Keratinocyte (primary cell): Measurements from ENCODE around the gene C6orf62. TPM values are rescaled to one million over a fixed set of nuclear protein-coding genes. Genes with fewer than 3 reads are reported as not detected.

Experiments used
- DNase-seq: peaks from one replicate; pipeline ENCODE4 v3.0.0-alpha.2; 2011; ENCODE audit warnings: low read depth, missing footprints, low spot score
- FAIRE-seq: peaks from 2 replicates; lab custom pipeline; 2011; peaks lifted over from hg19 to GRCh38; lab: Jason Lieb, UNC
- H2AFZ ChIP-seq: 2 replicates; pipeline ENCODE4 v1.6.0; 2012; ENCODE audit warnings: low read length, control low read depth, inconsistent platforms; ENCODE audit not compliant: control insufficient read depth
- H3K27ac ChIP-seq: 2 replicates; pipeline ENCODE4 v1.5.1; 2011; ENCODE audit warnings: low read length; ENCODE audit not compliant: control insufficient read depth, insufficient read depth
- H3K27me3 ChIP-seq: 3 replicates; pipeline ENCODE4 v1.6.0; 2011; ENCODE audit warnings: low read length; ENCODE audit not compliant: control insufficient read depth, insufficient read depth; ENCODE audit errors: extremely low read depth
- H3K36me3 ChIP-seq, 2 experiments: 2 replicates in 1 of 2; 3 replicates in 1 of 2; pipeline ENCODE4 v1.5.1; 2011; ENCODE audit warnings: low read length in 2 of 2, mild to moderate bottlenecking in 1 of 2; ENCODE audit not compliant: control insufficient read depth in 2 of 2, insufficient read depth in 2 of 2; ENCODE audit errors: extremely low read depth in 1 of 2
- H3K4me1 ChIP-seq: 3 replicates; pipeline ENCODE4 v1.5.1; 2011; ENCODE audit warnings: low read length; ENCODE audit not compliant: control insufficient read depth, insufficient read depth; ENCODE audit errors: extremely low read depth
- H3K4me2 ChIP-seq: 3 replicates; pipeline ENCODE4 v1.6.0; 2011; ENCODE audit warnings: low read depth, low read length; ENCODE audit not compliant: control insufficient read depth, insufficient read depth; ENCODE audit errors: extremely low read depth
- H3K4me3 ChIP-seq, 3 experiments: fragments of 200-600 bp in 1 of 3; sonication (generic) in 1 of 3; 2 replicates in 2 of 3; 3 replicates in 1 of 3; pipeline ENCODE4 v1.5.1; 2011 to 2016; ENCODE audit warnings: low read length in 3 of 3, mild to moderate bottlenecking in 3 of 3, control low read depth in 2 of 3, inconsistent platforms in 1 of 3, low read depth in 1 of 3, mixed read lengths in 1 of 3, mixed run types in 1 of 3, moderate library complexity in 1 of 3; ENCODE audit not compliant: control insufficient read depth in 2 of 3, insufficient read depth in 2 of 3; ENCODE audit errors: extremely low read depth in 1 of 3
- H3K79me2 ChIP-seq: 2 replicates; pipeline ENCODE4 v1.6.0; 2012; ENCODE audit warnings: low read length; ENCODE audit not compliant: control insufficient read depth, insufficient read depth
- H3K9ac ChIP-seq: 3 replicates; pipeline ENCODE4 v1.6.0; 2011; ENCODE audit warnings: low read length; ENCODE audit not compliant: control insufficient read depth, insufficient read depth; ENCODE audit errors: extremely low read depth
- H3K9me1 ChIP-seq: 3 replicates; pipeline ENCODE4 v1.6.0; 2011; ENCODE audit warnings: low read length; ENCODE audit not compliant: control insufficient read depth, insufficient read depth; ENCODE audit errors: extremely low read depth
- H3K9me3 ChIP-seq: 2 replicates; pipeline ENCODE4 v1.5.1; 2012; ENCODE audit warnings: low read depth, low read length; ENCODE audit not compliant: control insufficient read depth
- H4K20me1 ChIP-seq: 3 replicates; pipeline ENCODE4 v1.6.0; 2011; ENCODE audit warnings: low read length; ENCODE audit not compliant: control insufficient read depth, insufficient read depth; ENCODE audit errors: extremely low read depth
- EZH2 ChIP-seq: IDR thresholded peaks from one replicate; pipeline ENCODE4 v1.6.1; 2012; ENCODE audit warnings: inconsistent platforms, mild to moderate bottlenecking, low read length, moderate library complexity
- dilution Hi-C: fragments of 300-500 bp; cut with MboI; formaldehyde crosslinking; loops from one replicate; pipeline ENCODE4 v1.7.0; 2020; ENCODE audit warnings: low sequenced_read_pairs; ENCODE audit not compliant: extremely low pct_ligation_motif_present
- polyA plus RNA-seq, 5 experiments: library from polyadenylated mRNA; depleted of rRNA in 3 of 5; stranded (reverse) in 3 of 5; stranded (forward) in 1 of 5; unstranded in 1 of 5; fragments of >200 nt; gene quantifications; 1 replicate in 1 of 5; 2 replicates in 3 of 5; 3 replicates in 1 of 5; pipeline versions ENCODE4 v1.2.1 to v1.2.3, GENCODE V29; 2011 to 2012; ENCODE audit warnings: missing spikeins in 2 of 5, low read depth in 1 of 5, low replicate concordance in 1 of 5
- TF ChIP-seq, protein P1 (sequence below), 3 experiments: IDR thresholded peaks in 1 of 3; conservative IDR thresholded peaks in 1 of 3; optimal IDR thresholded peaks in 1 of 3; 2 replicates in 2 of 3; 3 replicates in 1 of 3; pipeline versions ENCODE3 to v1.5.1; 2011; ENCODE audit warnings: low read length in 3 of 3, mild to moderate bottlenecking in 3 of 3, moderate library complexity in 2 of 3, control low read depth in 1 of 3, inconsistent platforms in 1 of 3; ENCODE audit not compliant: insufficient read depth in 2 of 3; ENCODE audit errors: extremely low read depth in 1 of 3

Gene C6orf62
- polyA plus RNA-seq, 1 donor (not counting 4 experiments of a cell fraction or from before 2014, with no cell fraction given) = 77.3 TPM

DNA sequence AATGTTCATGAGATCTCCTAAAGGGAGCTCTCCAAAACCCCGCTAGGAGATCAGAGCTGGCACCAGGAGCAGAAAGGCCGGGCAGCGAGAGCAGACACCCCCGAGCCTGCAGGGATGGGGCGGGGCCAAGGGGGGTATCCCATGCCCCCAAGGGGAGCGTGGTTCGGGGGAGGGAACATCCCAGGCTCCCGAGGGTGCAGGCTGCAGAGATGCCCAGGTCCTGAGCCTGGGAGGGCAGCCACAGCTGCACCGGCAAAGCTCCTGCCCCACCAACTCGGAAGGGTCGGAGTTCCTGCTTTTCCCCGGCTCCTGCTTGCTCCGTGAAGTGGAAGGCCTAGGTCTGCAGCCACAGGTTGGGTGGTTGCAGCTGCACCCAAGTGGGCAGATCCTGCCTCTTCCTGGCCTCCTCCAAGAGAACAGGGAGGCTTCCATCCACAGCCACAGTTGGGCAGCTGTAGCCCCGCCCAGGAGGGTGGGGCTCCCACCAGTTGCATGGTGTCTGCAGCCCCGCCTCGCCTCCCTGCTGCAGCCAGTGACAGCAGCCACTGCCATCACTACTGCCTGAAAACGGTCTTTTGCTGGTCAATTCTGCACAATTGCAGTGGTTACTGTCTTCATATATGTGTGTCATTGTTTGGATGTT lies 42.4 kb upstream of the C6orf62 start:
- dilution Hi-C loops = no loop called here
- no peak overlapping the region for H2AFZ ChIP-seq

DNA sequence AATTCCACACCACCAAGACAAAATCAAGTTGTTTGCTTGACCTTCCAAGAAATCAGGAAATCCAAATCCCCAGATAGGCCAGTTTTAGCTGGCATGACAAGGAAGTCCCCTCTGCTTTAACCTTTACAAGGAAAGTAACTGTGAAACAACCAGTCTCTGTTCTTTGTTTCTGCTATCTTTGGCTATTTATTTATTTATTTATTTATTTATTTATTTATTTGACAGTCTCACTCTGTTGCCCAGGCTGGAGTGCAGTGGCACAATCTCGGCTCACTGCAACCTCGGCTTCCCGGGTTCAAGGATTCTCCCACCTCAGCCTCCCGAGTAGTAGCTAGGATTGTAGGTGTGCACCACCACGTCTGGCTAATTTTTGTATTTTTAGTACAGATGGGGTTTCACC lies 41.3 kb upstream of the C6orf62 start:
- no peak for FAIRE-seq

More for the DNA sequence above, 42.4 kb upstream of the C6orf62 start:
- Histone ChIP-seq H3K9me1 (no peaks in the 10 kb centered on the region), H3K4me2 (no peak overlapping the region), H3K79me2 (no peaks in the 10 kb centered on the region), H3K9me3 (no peaks in the 10 kb centered on the region), H3K4me3 (no peak overlapping the region), H4K20me1 (no peaks in the 10 kb centered on the region), H3K27ac (no peak overlapping the region), H3K36me3 (no peaks in the 10 kb centered on the region), H3K27me3 (no peaks in the 10 kb centered on the region), H3K9ac (no peak overlapping the region), H3K4me1 (peaks cover 5% of the 10 kb centered on the region)
- DNase-seq (no peak), FAIRE-seq (no peak)
- TF ChIP-seq, protein P1, sequence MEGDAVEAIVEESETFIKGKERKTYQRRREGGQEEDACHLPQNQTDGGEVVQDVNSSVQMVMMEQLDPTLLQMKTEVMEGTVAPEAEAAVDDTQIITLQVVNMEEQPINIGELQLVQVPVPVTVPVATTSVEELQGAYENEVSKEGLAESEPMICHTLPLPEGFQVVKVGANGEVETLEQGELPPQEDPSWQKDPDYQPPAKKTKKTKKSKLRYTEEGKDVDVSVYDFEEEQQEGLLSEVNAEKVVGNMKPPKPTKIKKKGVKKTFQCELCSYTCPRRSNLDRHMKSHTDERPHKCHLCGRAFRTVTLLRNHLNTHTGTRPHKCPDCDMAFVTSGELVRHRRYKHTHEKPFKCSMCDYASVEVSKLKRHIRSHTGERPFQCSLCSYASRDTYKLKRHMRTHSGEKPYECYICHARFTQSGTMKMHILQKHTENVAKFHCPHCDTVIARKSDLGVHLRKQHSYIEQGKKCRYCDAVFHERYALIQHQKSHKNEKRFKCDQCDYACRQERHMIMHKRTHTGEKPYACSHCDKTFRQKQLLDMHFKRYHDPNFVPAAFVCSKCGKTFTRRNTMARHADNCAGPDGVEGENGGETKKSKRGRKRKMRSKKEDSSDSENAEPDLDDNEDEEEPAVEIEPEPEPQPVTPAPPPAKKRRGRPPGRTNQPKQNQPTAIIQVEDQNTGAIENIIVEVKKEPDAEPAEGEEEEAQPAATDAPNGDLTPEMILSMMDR (optimal IDR thresholded peaks at IDR 0.05 in 1 of 3, IDR thresholded peaks at IDR 0.05 in 1 of 3, conservative IDR thresholded peaks at IDR 0.05 in 1 of 3; ENCODE audit: extremely low read depth in 1 of 3, insufficient read depth in 2 of 3, low read length in 3 of 3) = no peak
- no peak for TF ChIP-seq EZH2

More for the DNA sequence above, 41.3 kb upstream of the C6orf62 start:
- no peaks in the 10 kb centered on the region for H3K79me2 ChIP-seq
- H3K4me1 ChIP-seq = peaks cover 5% of the 10 kb centered on the region
- H3K4me2 ChIP-seq = no peak overlapping the region
- no peaks in the 10 kb centered on the region for H4K20me1 ChIP-seq
- TF ChIP-seq EZH2 = no peak
- TF ChIP-seq, protein P1 (optimal IDR thresholded peaks at IDR 0.05 in 1 of 3, IDR thresholded peaks at IDR 0.05 in 1 of 3, conservative IDR thresholded peaks at IDR 0.05 in 1 of 3; ENCODE audit: extremely low read depth in 1 of 3, insufficient read depth in 2 of 3, low read length in 3 of 3) = no peak
- H3K9ac ChIP-seq = no peak overlapping the region
- dilution Hi-C loops = no loop called here
- H3K4me3 ChIP-seq = no peak overlapping the region
- no peaks in the 10 kb centered on the region for H3K27me3 ChIP-seq
- no peak overlapping the region for H3K27ac ChIP-seq
- no peak for DNase-seq
- no peaks in the 10 kb centered on the region for H3K9me3 ChIP-seq
- no peaks in the 10 kb centered on the region for H3K9me1 ChIP-seq
- no peaks in the 10 kb centered on the region for H3K36me3 ChIP-seq
- no peak overlapping the region for H2AFZ ChIP-seq
